ENCODE data around the gene NOS1AP.
A peak's percentile ranks its signal among the peaks of the same experiment; 100 is the strongest.
"Not testable (repeated sequence)": the region's sequence is repeated elsewhere in the genome, so short reads cannot be mapped to it uniquely, and the experiment has no call there.

Gene NOS1AP

GRCh38 chr1:162062542-162063015 lies 6.9 kb upstream of the NOS1AP start:
- TF ChIP-seq CTCF (IDR thresholded peaks at IDR 0.05; ENCODE audit: control extremely low read depth, extremely low read depth, low read depth, missing control alignments): no peak
- CTCF ChIA-PET: interaction anchor here (1.2 to 2.3 kb wide), 3 partner anchors 25 to 270 kb away, joined by 4 to 7 read pairs (median 5); no protein-coding TSS in a partner anchor
- DNase-seq (ENCODE audit: extremely low spot score): no peak
- POLR2A ChIA-PET: no interaction called here

DNA sequence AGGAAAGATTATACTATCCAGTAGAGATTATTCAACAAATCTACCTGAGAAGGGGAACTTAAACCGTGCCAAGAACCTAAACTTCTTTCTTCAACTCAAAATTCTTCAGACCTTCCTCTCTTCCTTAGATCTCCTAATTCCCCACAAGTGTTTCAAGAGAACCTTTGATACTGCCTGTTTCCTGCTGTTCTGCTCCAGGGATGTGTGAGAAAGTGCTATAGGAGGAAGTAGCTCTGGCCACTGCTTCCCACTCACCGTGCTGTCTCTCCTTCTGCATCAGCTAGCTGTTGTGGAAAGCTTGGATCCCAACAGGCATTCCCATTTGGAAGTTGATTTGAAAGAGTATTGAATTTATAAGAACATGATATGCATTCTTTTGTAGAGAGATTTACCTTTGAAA lies 4.5 kb upstream of the NOS1AP start:
- POLR2A ChIA-PET: no interaction called here
- TF ChIP-seq CTCF (IDR thresholded peaks at IDR 0.05; ENCODE audit: control extremely low read depth, extremely low read depth, low read depth, missing control alignments): no peak
- CTCF ChIA-PET: interaction anchor here (1.7 kb wide), 1 partner anchor 10 kb away, joined by 8 read pairs; no protein-coding TSS in a partner anchor
- no peak for DNase-seq (ENCODE audit: extremely low spot score)

GRCh38 chr1:162066836-162067235 lies 2.7 kb upstream of the NOS1AP start:
- POLR2A ChIA-PET; DNase-seq (ENCODE audit: extremely low spot score): not testable (repeated sequence)
- CTCF ChIA-PET: interaction anchor here (1.1 to 1.9 kb wide), 3 partner anchors 10 to 30 kb away, joined by 3 to 4 read pairs (median 3); no protein-coding TSS in a partner anchor

DNA sequence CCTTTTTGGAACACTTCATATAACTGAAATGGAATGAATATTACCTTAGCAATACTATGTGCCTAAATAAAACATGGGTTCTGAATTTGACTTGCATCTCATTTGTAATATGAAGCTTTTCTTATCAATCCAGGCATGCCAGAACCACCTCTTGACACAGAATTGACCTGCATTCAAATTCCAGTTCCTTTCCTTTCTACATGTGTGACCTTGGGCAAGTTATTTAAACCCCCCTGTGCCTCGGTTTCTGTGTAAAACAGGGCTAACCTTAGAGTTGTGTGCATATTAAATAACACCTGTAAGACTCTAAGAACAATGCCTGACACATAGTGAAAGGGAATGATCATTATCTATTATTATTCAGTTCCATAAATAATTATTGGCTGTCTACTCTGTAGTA lies 2.0 kb upstream of the NOS1AP start:
- ChIA-PET CTCF (interaction anchor here (1.2 to 1.9 kb wide), 2 partner anchors 11 to 15 kb away, joined by 3 to 4 read pairs; no protein-coding TSS in a partner anchor), POLR2A (no interaction called here)
- TF ChIP-seq CTCF (IDR thresholded peaks at IDR 0.05; ENCODE audit: control extremely low read depth, extremely low read depth, low read depth, missing control alignments): no peak
- DNase-seq (ENCODE audit: extremely low spot score): no peak

DNA sequence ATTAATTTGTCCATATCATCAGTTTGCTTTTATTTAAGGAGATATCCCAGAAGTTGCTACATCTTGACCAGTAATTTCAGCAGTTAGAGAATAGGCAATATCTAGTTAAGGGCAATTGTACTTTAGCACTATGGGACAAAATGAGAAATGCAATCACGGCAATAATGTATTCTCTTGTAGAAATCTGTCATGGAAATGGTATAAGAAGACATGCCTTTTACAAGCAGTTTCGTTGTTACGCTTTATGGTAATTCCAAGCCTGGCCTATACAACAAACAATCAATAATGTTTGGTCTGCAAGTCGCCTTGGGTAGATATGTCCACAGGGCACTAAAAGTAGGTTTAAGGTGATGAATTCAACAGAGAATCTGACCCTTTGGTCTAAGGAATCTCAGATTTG lies 1.2 kb upstream of the NOS1AP start:
- TF ChIP-seq CTCF (IDR thresholded peaks at IDR 0.05; ENCODE audit: control extremely low read depth, extremely low read depth, low read depth, missing control alignments): no peak
- DNase-seq (ENCODE audit: extremely low spot score): no peak
- ChIA-PET POLR2A (no interaction called here), CTCF (interaction anchor here (0.9 to 2.8 kb wide), 3 partner anchors 12 to 32 kb away, joined by 3 to 13 read pairs (median 4); no protein-coding TSS in a partner anchor)

DNA sequence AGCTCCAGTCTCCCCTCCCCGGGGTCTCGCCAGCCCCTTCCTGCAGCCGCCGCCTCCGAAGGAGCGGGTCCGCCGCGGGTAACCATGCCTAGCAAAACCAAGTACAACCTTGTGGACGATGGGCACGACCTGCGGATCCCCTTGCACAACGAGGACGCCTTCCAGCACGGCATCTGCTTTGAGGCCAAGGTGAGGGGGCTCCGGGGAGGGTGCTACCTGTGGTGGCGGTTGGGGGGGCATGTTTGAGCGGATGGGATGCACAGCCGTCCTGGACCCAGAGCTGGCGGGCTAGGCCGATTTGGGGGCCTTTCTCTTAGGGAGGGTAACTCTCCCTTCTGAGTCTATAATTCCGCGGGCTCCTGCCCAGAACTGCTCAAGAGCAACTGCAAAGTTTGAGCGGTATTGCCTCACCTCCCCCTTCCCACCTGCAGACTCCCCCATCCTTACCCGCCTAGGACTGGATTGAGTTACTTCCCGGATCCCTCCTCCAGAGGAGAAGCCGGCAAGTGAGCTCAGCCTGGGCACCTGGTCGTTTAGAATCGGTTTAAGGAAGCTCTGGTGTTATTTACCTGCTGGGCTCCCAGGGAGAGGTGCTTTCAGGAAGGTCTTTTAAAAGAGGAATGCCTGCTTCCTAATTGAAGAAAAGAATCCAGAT lies 730 bp downstream of the NOS1AP start:
- DNase-seq (ENCODE audit: extremely low spot score): peak; percentile 19
- ChIA-PET CTCF (interaction anchor here (1.2 to 2.8 kb wide), 2 partner anchors 14 to 543 kb away, joined by 3 to 13 read pairs; no protein-coding TSS in a partner anchor), POLR2A (no interaction called here)
- no peak for TF ChIP-seq CTCF (IDR thresholded peaks at IDR 0.05; ENCODE audit: control extremely low read depth, extremely low read depth, low read depth, missing control alignments)

DNA sequence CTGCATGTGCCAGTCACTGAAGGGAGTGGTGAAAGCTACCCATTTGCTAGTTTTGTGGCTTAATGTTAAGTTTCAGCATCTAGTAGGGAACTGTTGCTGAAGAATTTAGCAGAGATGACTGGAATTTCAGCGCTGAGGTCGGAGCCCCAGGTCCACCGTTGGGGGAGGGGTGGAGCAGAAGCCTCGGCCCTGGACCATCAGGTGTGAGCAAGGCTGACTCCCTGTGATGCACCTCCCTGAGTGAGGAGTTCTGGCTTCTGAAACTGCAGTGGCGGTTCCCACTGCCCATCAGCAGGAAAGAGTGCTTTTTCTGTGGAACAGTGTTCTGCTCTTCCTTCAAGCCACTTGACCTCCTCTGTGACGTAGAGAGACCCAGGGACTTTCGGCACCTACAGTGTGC lies 1.3 kb downstream of the NOS1AP start:
- ChIA-PET POLR2A (no interaction called here), CTCF (interaction anchor here (2.8 kb wide), 1 partner anchor 15 kb away, joined by 13 read pairs; no protein-coding TSS in a partner anchor)
- no peak for DNase-seq (ENCODE audit: extremely low spot score)
- TF ChIP-seq CTCF (IDR thresholded peaks at IDR 0.05; ENCODE audit: control extremely low read depth, extremely low read depth, low read depth, missing control alignments): no peak
